Psoas muscle (tissue), 8 donors: Measurements from ENCODE around the gene ACO2. TPM values are rescaled to one million over a fixed set of nuclear protein-coding genes. Genes with fewer than 3 reads are reported as not detected.

Experiments
- ATAC-seq, 4 donors: fragments of 200-7000 bp; cut with Tn5 transposase; one replicate each; pipeline ENCODE4 v1.9.1; 2020; ENCODE audit warnings: moderate library complexity in 3 of 4, mild to moderate bottlenecking in 2 of 4
- DNase-seq, 2 donors: peaks; one replicate each; pipeline ENCODE4 v3.0.0-alpha.2; 2020
- H3K27ac ChIP-seq: fragments of 200-600 bp; one replicate; pipeline ENCODE4 v1.8.0; 2022
- H3K27me3 ChIP-seq, 3 donors: fragments of 200-600 bp in 1 of 3; one replicate each; pipeline versions ENCODE4 v1.6.1 to v1.8.0; 2013 to 2022; ENCODE audit warnings: low read length in 2 of 3, mild to moderate bottlenecking in 2 of 3, moderate library complexity in 1 of 3; ENCODE audit not compliant: insufficient read depth in 3 of 3
- H3K36me3 ChIP-seq, 2 donors: fragments of 200-600 bp in 1 of 2; one replicate each; pipeline versions ENCODE4 v1.6.1 to v1.8.0; 2013 to 2022; ENCODE audit warnings: low read depth in 1 of 2, mild to moderate bottlenecking in 1 of 2, moderate library complexity in 1 of 2; ENCODE audit not compliant: insufficient read depth in 1 of 2
- H3K4me1 ChIP-seq: fragments of 200-600 bp; one replicate; pipeline ENCODE4 v1.8.0; 2022
- H3K4me3 ChIP-seq: fragments of 200-600 bp; one replicate; pipeline ENCODE4 v1.8.0; 2022; ENCODE audit warnings: mild to moderate bottlenecking
- H3K9me3 ChIP-seq: fragments of 200-600 bp; one replicate; pipeline ENCODE4 v1.8.0; 2022
- CTCF ChIP-seq: fragments of 200-600 bp; IDR thresholded peaks from one replicate; pipeline ENCODE4 v1.8.0; 2022; ENCODE audit warnings: antibody characterized with exemption
- WGBS, 3 donors: extraction: QIAGEN DNeasy Blood & Tissue Kit; methylation state at CpG; one replicate each; pipeline versions ENCODE4 v1.1.6 to v1.1.7; 2013; 5-methylcytosine and 5-hydroxymethylcytosine counted together
- intact Hi-C, 2 donors: fragments of 100-400 bp; cut with DNase I; formaldehyde crosslinking; loops; one replicate each; pipeline versions ENCODE4 v1.11.0 to v1.14.2; 2022
- polyA plus RNA-seq, 3 donors: library from polyadenylated mRNA; stranded (reverse); fragments of 200-250 nt; gene quantifications; one replicate each; pipeline ENCODE4 v1.2.3, GENCODE V29; 2013
- total RNA-seq, 4 donors: library from RNA; stranded (reverse); fragmentation: NEBNext Ultra II Directional in 2 of 4; extraction: Animal tissue kit (Norgen Biotek cat#: 25700) in 2 of 4; gene quantifications; one replicate each; pipeline versions ENCODE4 v1.2.1 to v1.2.4, GENCODE V29; 2021 to 2023
- donor health status: healthy with polysubstance abuse.
- donor health status: DM: no; HTN: no; CAD: no; lungs with moderate emphysema.
- donor health status: Bipolar disorder and iron deficiency.
- donor health status: healthy.
- donor health status: DM: yes; HTN: yes; CAD: no.
- donor health status: DM: no; HTN: no; CAD: no.
- donor health status: DM: no; HTN: no; CAD: no.
- donor health status: DM: yes; HTN: yes; CAD: no.

Gene ACO2
- total and polyA plus RNA-seq, 7 donors: 346 to 513 (median 458) TPM

- peaks cover 36% of the 10 kb centered on the region for H3K4me1 ChIP-seq
These were observed 29.5 kb downstream of the ACO2 start for GRCh38 chr22:41498303-41498835.

GRCh38 chr22:41499624-41500280 lies 30.8 kb downstream of the ACO2 start:
- H3K9me3 ChIP-seq: no peaks in the 10 kb centered on the region
- H3K4me1 ChIP-seq: peaks cover 38% of the 10 kb centered on the region
- no peak overlapping the region for H3K4me3 ChIP-seq
- 36 to 64% (median 40%) methylated on average over 10 of the region's 10 CpGs for WGBS, 3 donors
- DNase-seq (peak in 1 of 2 donors; percentile 58), ATAC-seq (peak in 2 of 4 donors; percentile 28 to 37)
- H3K36me3 ChIP-seq: peaks cover 3 to 55% of the 10 kb centered on the region in 2 donors
- H3K27me3 ChIP-seq: no peaks in the 10 kb centered on the region
- no peak for TF ChIP-seq CTCF
- H3K27ac ChIP-seq: peak overlapping the region; percentile 24
- intact Hi-C loops: no loop called here

More at GRCh38 chr22:41498303-41498835, 29.5 kb downstream of the ACO2 start:
- 36 to 64% (median 45%) methylated on average over 6 of the region's 6 CpGs for WGBS, 3 donors
- peaks cover 3 to 48% of the 10 kb centered on the region in 2 donors for H3K36me3 ChIP-seq
- no peaks in the 10 kb centered on the region for H3K27me3 ChIP-seq
- TF ChIP-seq CTCF: no peak
- DNase-seq: peak in 1 of 2 donors; percentile 42
- intact Hi-C loops: no loop called here
- no peak for ATAC-seq
- H3K4me3 ChIP-seq: no peak overlapping the region
- H3K27ac ChIP-seq: peak overlapping the region; percentile 33
- H3K9me3 ChIP-seq: no peaks in the 10 kb centered on the region

GRCh38 chr22:41500303-41500702 lies 31.4 kb downstream of the ACO2 start:
- Histone ChIP-seq H3K4me1 (peaks cover 44% of the 10 kb centered on the region), H3K36me3 (peaks cover 3 to 55% of the 10 kb centered on the region in 2 donors), H3K9me3 (no peaks in the 10 kb centered on the region), H3K27me3 (no peaks in the 10 kb centered on the region), H3K4me3 (no peak overlapping the region), H3K27ac (peak overlapping the region; percentile 16)
- no peak for TF ChIP-seq CTCF
- ATAC-seq (no peak), DNase-seq (peak in 1 of 2 donors; percentile 33)
- 56 to 67% (median 60%) methylated on average over 7 of the region's 7 CpGs for WGBS, 3 donors
- intact Hi-C loops: no loop called here

GRCh38 chr22:41501209-41501608 lies 32.3 kb downstream of the ACO2 start:
- Histone ChIP-seq H3K4me1 (peaks cover 49% of the 10 kb centered on the region), H3K27me3 (no peaks in the 10 kb centered on the region), H3K4me3 (no peak overlapping the region), H3K27ac (peak overlapping the region; percentile 16), H3K36me3 (peaks cover 3 to 49% of the 10 kb centered on the region in 2 donors), H3K9me3 (no peaks in the 10 kb centered on the region)
- DNase-seq (peak in 1 of 2 donors; percentile 37), ATAC-seq (peak in 3 of 4 donors; percentile 41 to 52 (median 50))
- 82 to 85% (median 85%) methylated on average over 5 of the region's 5 CpGs for WGBS, 3 donors
- intact Hi-C loops: no loop called here
- TF ChIP-seq CTCF: peak; percentile 21
